WTC11 (cell line): ENCODE measurements around the gene PPP1R27. TPM values are rescaled to one million over a fixed set of nuclear protein-coding genes. Genes with fewer than 3 reads are reported as not detected.

Source experiments
- ATAC-seq: fragments of 200-7000 bp; cut with Tn5 transposase; 2 replicates; pipeline ENCODE4 v1.10.0; 2021; ENCODE audit warnings: mild to moderate bottlenecking, moderate library complexity
- CTCF ChIA-PET: fragments of 300-600 bp; sonication (Branson Sonifier 250); formaldehyde crosslinking; loops from one replicate; lab custom pipeline; 2021; ENCODE audit warnings: antibody characterized with exemption; lab: Charles Lee
- POLR2A ChIA-PET: fragments of 350-600 bp; sonication (Branson Sonifier 250); formaldehyde crosslinking; loops from one replicate; lab custom pipeline; 2021; ENCODE audit warnings: antibody characterized with exemption; lab: Charles Lee
- DNase-seq: peaks from one replicate; pipeline ENCODE4 v3.0.0; 2021; ENCODE audit warnings: low spot score
- H3K27ac Mint-ChIP-seq: 2 replicates; pipeline ENCODE4 v1.8.0; 2021; ENCODE audit warnings: mixed read lengths
- H3K27me3 Mint-ChIP-seq: 2 replicates; pipeline ENCODE4 v1.8.0; 2021; ENCODE audit warnings: low read depth, mild to moderate bottlenecking, moderate library complexity, mixed read lengths
- H3K36me3 Mint-ChIP-seq: 2 replicates; pipeline ENCODE4 v1.8.0; 2021; ENCODE audit warnings: mixed read lengths
- H3K4me1 Mint-ChIP-seq: 2 replicates; pipeline ENCODE4 v1.8.0; 2022; ENCODE audit warnings: mixed read lengths
- H3K4me3 Mint-ChIP-seq: 2 replicates; pipeline ENCODE4 v1.8.0; 2021; ENCODE audit warnings: mild to moderate bottlenecking, moderate library complexity, mixed read lengths
- H3K9me3 Mint-ChIP-seq: 2 replicates; pipeline ENCODE4 v1.8.0; 2021; ENCODE audit warnings: mixed read lengths
- FOXK1 ChIP-seq: sonication (generic); formaldehyde crosslinking; IDR thresholded peaks from 2 replicates; pipeline ENCODE4 v1.8.0; 2022; ENCODE audit warnings: mild to moderate bottlenecking, moderate library complexity, missing genetic modification reagents
- FOXP1 ChIP-seq: sonication (generic); formaldehyde crosslinking; IDR thresholded peaks from 2 replicates; pipeline ENCODE4 v1.8.0; 2022; ENCODE audit warnings: missing genetic modification reagents, mild to moderate bottlenecking, moderate library complexity, borderline replicate concordance
- GABPB1 ChIP-seq: sonication (generic); formaldehyde crosslinking; IDR thresholded peaks from 2 replicates; pipeline ENCODE4 v1.8.1; 2023; ENCODE audit warnings: mild to moderate bottlenecking, missing genetic modification reagents
- KAT7 ChIP-seq: sonication (generic); formaldehyde crosslinking; IDR thresholded peaks from 2 replicates; pipeline ENCODE4 v1.8.1; 2023; ENCODE audit warnings: missing genetic modification reagents, mild to moderate bottlenecking, borderline replicate concordance
- NFYB ChIP-seq: sonication (generic); formaldehyde crosslinking; conservative IDR thresholded peaks from 2 replicates; pipeline ENCODE4 v1.8.0; 2022; ENCODE audit warnings: low read depth, missing genetic modification reagents
- NR1H2 ChIP-seq: sonication (generic); formaldehyde crosslinking; IDR thresholded peaks from 2 replicates; pipeline ENCODE4 v1.9.0; 2021; ENCODE audit warnings: mild to moderate bottlenecking, moderate library complexity, missing genetic modification reagents
- ZNF232 ChIP-seq: sonication (generic); formaldehyde crosslinking; IDR thresholded peaks from 2 replicates; pipeline ENCODE4 v1.8.0; 2022; ENCODE audit warnings: mild to moderate bottlenecking, missing genetic modification reagents
- ZNF416 ChIP-seq: fragments of 250-450 bp; sonication (Bioruptor Pico); IDR thresholded peaks from 2 replicates; pipeline ENCODE4 v1.9.0; 2021; ENCODE audit warnings: mild to moderate bottlenecking, inconsistent platforms
- total RNA-seq: library from RNA; stranded (reverse); gene quantifications from 3 replicates; pipeline ENCODE4 v1.2.3, GENCODE V29; 2021
- TF ChIP-seq, protein P1 (sequence below): sonication (generic); formaldehyde crosslinking; IDR thresholded peaks from 2 replicates; pipeline ENCODE4 v1.8.0; 2022; ENCODE audit warnings: mild to moderate bottlenecking, missing genetic modification reagents
- TF ChIP-seq, protein P2 (sequence below): fragments of 250-450 bp; sonication (Bioruptor Pico); conservative IDR thresholded peaks from 2 replicates; pipeline ENCODE4 v1.9.0; 2021; ENCODE audit warnings: mild to moderate bottlenecking
- TF ChIP-seq, protein P3 (sequence below): sonication (generic); formaldehyde crosslinking; IDR thresholded peaks from 2 replicates; pipeline ENCODE4 v1.8.0; 2022; ENCODE audit warnings: mild to moderate bottlenecking, missing genetic modification reagents
- TF ChIP-seq, protein P4 (sequence below): sonication (generic); formaldehyde crosslinking; IDR thresholded peaks from 2 replicates; pipeline ENCODE4 v1.8.1; 2022; ENCODE audit warnings: low read depth, mild to moderate bottlenecking, moderate library complexity, missing genetic modification reagents, borderline replicate concordance
- TF ChIP-seq, protein P5 (sequence below): sonication (generic); formaldehyde crosslinking; IDR thresholded peaks from 2 replicates; pipeline ENCODE4 v1.8.1; 2023; ENCODE audit warnings: mild to moderate bottlenecking, missing genetic modification reagents
- TF ChIP-seq, protein P6 (sequence below): fragments of 200-600 bp; IDR thresholded peaks from 2 replicates; pipeline ENCODE4 v1.8.0; 2022; ENCODE audit warnings: antibody characterized with exemption
- TF ChIP-seq, protein P7 (sequence below): sonication (generic); formaldehyde crosslinking; IDR thresholded peaks from 2 replicates; pipeline ENCODE4 v1.8.1; 2023; ENCODE audit warnings: mild to moderate bottlenecking, missing genetic modification reagents, moderate library complexity
- TF ChIP-seq, protein P8 (sequence below): sonication (generic); formaldehyde crosslinking; IDR thresholded peaks from 2 replicates; pipeline ENCODE4 v1.8.0; 2022; ENCODE audit warnings: mild to moderate bottlenecking, missing genetic modification reagents
- TF ChIP-seq, protein P9 (sequence below): sonication (generic); formaldehyde crosslinking; conservative IDR thresholded peaks from 2 replicates; pipeline ENCODE4 v1.8.1; 2022; ENCODE audit warnings: mild to moderate bottlenecking, missing genetic modification reagents
- TF ChIP-seq, protein P10 (sequence below): fragments of 250-450 bp; sonication (Bioruptor Pico); IDR thresholded peaks from 2 replicates; pipeline ENCODE4 v1.9.0; 2021; ENCODE audit warnings: moderate library complexity, mild to moderate bottlenecking, inconsistent platforms, borderline replicate concordance
- TF ChIP-seq, protein P11 (sequence below): sonication (generic); formaldehyde crosslinking; IDR thresholded peaks from 2 replicates; pipeline ENCODE4 v1.8.0; 2023; ENCODE audit warnings: missing genetic modification reagents

Gene PPP1R27
- total RNA-seq, 1 experiment from 2014 or later: not detected

DNA sequence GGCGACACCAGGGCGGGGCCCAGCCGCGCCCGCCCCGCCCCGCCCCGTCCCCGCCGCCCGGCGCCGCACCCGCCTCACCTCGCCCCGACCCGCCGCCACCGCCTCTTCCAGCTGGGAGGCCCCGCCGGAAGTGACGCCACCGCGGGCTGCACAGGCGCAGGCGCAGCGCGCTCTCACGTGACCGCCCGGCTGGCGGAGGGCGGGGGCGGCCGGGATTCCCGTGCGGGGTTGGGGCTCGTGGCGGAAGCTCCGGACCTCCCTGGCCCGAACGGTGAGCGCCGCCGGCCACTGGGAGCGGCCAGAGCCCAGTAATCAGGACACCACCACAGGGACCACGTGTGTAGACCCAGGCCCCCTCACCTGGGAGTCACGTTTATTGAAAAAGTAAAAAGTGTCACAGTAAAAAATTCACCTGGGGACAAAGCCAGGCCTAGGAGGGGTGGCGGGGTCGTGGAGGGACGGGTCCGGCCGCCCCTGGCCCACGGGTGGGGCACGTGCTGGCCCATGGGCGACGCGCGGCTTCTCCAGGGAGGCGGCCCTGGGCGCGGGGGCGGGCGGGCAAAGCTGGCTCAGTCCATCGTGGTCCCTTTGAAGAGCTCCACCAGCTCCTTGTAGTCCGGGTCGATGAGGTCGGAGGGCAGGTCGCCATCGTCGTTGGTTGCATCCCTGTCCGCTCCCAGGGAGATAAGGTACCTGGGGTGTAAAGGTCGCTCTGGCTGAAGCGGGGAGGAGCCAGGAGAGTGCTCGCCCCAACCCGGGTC lies 1.5 kb downstream of the PPP1R27 start, which contains the start of gene MCRIP1 (continued):
- TF ChIP-seq, protein P1, sequence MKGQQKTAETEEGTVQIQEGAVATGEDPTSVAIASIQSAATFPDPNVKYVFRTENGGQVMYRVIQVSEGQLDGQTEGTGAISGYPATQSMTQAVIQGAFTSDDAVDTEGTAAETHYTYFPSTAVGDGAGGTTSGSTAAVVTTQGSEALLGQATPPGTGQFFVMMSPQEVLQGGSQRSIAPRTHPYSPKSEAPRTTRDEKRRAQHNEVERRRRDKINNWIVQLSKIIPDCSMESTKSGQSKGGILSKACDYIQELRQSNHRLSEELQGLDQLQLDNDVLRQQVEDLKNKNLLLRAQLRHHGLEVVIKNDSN (CRISPR knock-in tag): peak; percentile 95
- TF ChIP-seq, protein P2, sequence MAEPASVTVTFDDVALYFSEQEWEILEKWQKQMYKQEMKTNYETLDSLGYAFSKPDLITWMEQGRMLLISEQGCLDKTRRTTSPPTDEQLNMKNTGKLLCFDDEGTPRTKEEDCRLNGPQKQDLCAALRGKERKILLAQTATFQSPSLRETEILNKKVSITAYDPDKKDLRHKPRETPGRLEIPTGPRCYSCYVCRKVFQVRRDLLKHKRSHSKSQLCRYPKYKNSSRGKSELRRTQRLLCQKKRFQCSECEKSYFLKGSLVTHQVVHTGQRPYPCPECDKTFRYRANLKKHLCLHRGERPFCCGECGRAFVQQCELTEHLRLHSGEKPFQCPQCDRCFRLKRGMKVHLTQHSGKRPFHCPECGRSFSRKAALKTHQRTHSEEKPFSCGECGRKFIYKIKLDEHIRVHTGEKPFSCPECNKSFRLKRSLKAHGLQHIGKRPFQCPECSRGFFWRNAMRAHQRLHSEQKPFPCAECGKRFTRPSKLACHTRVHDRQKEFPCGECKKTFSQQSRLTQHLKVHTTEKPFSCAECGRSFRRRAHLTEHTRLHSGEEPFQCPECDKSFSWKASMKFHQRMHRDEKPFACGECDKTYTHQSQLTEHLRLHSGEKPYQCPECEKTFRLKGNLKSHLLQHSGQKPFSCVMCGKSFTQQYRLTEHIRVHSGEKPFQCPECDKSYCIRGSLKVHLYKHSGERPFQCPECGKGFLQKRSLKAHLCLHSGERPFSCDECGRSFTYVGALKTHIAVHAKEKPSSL (CRISPR knock-in tag): no peak
- peak; percentile 57 for TF ChIP-seq GABPB1
- TF ChIP-seq, protein P3, sequence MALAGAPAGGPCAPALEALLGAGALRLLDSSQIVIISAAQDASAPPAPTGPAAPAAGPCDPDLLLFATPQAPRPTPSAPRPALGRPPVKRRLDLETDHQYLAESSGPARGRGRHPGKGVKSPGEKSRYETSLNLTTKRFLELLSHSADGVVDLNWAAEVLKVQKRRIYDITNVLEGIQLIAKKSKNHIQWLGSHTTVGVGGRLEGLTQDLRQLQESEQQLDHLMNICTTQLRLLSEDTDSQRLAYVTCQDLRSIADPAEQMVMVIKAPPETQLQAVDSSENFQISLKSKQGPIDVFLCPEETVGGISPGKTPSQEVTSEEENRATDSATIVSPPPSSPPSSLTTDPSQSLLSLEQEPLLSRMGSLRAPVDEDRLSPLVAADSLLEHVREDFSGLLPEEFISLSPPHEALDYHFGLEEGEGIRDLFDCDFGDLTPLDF (CRISPR knock-in tag): 0 out of 2 replicates have a peak, but pooled peaks have one; percentile 58
- peak; percentile 71 for TF ChIP-seq FOXP1 (CRISPR knock-in tag)
- TF ChIP-seq, protein P4, sequence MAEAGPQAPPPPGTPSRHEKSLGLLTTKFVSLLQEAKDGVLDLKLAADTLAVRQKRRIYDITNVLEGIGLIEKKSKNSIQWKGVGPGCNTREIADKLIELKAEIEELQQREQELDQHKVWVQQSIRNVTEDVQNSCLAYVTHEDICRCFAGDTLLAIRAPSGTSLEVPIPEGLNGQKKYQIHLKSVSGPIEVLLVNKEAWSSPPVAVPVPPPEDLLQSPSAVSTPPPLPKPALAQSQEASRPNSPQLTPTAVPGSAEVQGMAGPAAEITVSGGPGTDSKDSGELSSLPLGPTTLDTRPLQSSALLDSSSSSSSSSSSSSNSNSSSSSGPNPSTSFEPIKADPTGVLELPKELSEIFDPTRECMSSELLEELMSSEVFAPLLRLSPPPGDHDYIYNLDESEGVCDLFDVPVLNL (CRISPR knock-in tag): 0 out of 2 replicates have a peak, but pooled peaks have one; percentile 22
- TF ChIP-seq, protein P5, sequence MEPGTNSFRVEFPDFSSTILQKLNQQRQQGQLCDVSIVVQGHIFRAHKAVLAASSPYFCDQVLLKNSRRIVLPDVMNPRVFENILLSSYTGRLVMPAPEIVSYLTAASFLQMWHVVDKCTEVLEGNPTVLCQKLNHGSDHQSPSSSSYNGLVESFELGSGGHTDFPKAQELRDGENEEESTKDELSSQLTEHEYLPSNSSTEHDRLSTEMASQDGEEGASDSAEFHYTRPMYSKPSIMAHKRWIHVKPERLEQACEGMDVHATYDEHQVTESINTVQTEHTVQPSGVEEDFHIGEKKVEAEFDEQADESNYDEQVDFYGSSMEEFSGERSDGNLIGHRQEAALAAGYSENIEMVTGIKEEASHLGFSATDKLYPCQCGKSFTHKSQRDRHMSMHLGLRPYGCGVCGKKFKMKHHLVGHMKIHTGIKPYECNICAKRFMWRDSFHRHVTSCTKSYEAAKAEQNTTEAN (CRISPR knock-in tag): peak; percentile 79; the same call in 1 of the 2 replicates
- TF ChIP-seq FOXK1: peak; percentile 74; the same call in 1 of the 2 replicates
- TF ChIP-seq NR1H2 (CRISPR knock-in tag): 0 out of 2 replicates have a peak, but pooled peaks have one; percentile 35
- TF ChIP-seq ZNF232 (CRISPR knock-in tag): 0 out of 2 replicates have a peak, but pooled peaks have one; percentile 57

DNA sequence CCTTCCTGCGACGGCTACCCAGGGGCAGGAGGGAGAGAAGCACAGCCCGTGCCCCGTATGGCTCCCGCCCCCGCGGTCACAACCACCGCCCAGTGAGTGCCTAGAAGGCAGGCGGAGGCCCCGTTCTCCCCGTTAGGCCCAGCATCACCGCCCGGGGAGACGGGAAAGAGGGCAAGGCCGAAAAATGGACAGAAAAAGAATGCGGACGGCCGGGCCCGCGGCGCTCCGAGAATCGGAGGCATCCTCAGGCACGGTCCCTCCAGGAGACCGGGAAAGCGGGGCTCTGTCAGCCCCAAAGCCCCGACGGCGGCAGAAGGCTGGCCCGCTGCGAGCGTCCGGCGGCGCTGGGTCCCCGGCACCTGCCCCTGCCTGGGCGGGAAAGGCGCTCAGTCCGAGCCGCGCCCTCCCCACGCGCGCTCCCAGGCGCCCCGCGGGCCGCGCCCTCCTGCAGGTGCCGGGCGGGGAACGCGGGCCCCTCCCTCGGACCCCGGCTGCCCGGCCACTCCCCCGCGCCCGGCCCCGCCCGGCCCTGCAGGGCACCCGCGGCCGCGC lies 2.2 kb downstream of the PPP1R27 start:
- Mint-ChIP-seq H3K27ac (0 out of 2 replicates have a peak overlapping the region, but pooled peaks have one; percentile 45), H3K4me1 (peaks cover 12% of the 10 kb centered on the region), H3K9me3 (no peaks in the 10 kb centered on the region), H3K36me3 (no peaks in the 10 kb centered on the region), H3K27me3 (no peaks in the 10 kb centered on the region), H3K4me3 (peak overlapping the region; percentile 90)
- ChIA-PET CTCF (interaction anchor here (0.8 to 2.9 kb wide), 6 partner anchors 11 to 188 kb away, joined by 3 to 7 read pairs (median 4); partner anchors contain the start of gene NOTUM), POLR2A (interaction anchor here (1.1 to 1.2 kb wide), 2 partner anchors 11 to 381 kb away, joined by 3 read pairs; partner anchors contain the start of gene CCDC57)
- peak; percentile 12 for ATAC-seq
- DNase-seq: peak; percentile 40
- no peak for TF ChIP-seq ZNF416
- 0 out of 2 replicates have a peak, but pooled peaks have one; percentile 27 for TF ChIP-seq KAT7 (CRISPR knock-in tag)
- TF ChIP-seq, protein P6, sequence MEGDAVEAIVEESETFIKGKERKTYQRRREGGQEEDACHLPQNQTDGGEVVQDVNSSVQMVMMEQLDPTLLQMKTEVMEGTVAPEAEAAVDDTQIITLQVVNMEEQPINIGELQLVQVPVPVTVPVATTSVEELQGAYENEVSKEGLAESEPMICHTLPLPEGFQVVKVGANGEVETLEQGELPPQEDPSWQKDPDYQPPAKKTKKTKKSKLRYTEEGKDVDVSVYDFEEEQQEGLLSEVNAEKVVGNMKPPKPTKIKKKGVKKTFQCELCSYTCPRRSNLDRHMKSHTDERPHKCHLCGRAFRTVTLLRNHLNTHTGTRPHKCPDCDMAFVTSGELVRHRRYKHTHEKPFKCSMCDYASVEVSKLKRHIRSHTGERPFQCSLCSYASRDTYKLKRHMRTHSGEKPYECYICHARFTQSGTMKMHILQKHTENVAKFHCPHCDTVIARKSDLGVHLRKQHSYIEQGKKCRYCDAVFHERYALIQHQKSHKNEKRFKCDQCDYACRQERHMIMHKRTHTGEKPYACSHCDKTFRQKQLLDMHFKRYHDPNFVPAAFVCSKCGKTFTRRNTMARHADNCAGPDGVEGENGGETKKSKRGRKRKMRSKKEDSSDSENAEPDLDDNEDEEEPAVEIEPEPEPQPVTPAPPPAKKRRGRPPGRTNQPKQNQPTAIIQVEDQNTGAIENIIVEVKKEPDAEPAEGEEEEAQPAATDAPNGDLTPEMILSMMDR: no peak
- TF ChIP-seq, protein P7, sequence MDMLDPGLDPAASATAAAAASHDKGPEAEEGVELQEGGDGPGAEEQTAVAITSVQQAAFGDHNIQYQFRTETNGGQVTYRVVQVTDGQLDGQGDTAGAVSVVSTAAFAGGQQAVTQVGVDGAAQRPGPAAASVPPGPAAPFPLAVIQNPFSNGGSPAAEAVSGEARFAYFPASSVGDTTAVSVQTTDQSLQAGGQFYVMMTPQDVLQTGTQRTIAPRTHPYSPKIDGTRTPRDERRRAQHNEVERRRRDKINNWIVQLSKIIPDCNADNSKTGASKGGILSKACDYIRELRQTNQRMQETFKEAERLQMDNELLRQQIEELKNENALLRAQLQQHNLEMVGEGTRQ: no peak
- TF ChIP-seq NFYB (CRISPR knock-in tag): no peak
- TF ChIP-seq, protein P8, sequence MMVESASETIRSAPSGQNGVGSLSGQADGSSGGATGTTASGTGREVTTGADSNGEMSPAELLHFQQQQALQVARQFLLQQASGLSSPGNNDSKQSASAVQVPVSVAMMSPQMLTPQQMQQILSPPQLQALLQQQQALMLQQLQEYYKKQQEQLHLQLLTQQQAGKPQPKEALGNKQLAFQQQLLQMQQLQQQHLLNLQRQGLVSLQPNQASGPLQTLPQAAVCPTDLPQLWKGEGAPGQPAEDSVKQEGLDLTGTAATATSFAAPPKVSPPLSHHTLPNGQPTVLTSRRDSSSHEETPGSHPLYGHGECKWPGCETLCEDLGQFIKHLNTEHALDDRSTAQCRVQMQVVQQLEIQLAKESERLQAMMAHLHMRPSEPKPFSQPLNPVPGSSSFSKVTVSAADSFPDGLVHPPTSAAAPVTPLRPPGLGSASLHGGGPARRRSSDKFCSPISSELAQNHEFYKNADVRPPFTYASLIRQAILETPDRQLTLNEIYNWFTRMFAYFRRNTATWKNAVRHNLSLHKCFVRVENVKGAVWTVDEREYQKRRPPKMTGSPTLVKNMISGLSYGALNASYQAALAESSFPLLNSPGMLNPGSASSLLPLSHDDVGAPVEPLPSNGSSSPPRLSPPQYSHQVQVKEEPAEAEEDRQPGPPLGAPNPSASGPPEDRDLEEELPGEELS: no peak
- TF ChIP-seq, protein P9, sequence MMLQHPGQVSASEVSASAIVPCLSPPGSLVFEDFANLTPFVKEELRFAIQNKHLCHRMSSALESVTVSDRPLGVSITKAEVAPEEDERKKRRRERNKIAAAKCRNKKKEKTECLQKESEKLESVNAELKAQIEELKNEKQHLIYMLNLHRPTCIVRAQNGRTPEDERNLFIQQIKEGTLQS (CRISPR knock-in tag): no peak
- TF ChIP-seq, protein P10, sequence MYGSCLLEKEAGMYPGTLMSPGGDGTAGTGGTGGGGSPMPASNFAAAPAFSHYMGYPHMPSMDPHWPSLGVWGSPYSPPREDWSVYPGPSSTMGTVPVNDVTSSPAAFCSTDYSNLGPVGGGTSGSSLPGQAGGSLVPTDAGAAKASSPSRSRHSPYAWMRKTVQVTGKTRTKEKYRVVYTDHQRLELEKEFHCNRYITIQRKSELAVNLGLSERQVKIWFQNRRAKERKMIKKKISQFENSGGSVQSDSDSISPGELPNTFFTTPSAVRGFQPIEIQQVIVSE: no peak
- TF ChIP-seq, protein P11, sequence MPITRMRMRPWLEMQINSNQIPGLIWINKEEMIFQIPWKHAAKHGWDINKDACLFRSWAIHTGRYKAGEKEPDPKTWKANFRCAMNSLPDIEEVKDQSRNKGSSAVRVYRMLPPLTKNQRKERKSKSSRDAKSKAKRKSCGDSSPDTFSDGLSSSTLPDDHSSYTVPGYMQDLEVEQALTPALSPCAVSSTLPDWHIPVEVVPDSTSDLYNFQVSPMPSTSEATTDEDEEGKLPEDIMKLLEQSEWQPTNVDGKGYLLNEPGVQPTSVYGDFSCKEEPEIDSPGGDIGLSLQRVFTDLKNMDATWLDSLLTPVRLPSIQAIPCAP (CRISPR knock-in tag): no peak
